ENCODE measurements around the gene HSF5.

Gene HSF5, protein sequence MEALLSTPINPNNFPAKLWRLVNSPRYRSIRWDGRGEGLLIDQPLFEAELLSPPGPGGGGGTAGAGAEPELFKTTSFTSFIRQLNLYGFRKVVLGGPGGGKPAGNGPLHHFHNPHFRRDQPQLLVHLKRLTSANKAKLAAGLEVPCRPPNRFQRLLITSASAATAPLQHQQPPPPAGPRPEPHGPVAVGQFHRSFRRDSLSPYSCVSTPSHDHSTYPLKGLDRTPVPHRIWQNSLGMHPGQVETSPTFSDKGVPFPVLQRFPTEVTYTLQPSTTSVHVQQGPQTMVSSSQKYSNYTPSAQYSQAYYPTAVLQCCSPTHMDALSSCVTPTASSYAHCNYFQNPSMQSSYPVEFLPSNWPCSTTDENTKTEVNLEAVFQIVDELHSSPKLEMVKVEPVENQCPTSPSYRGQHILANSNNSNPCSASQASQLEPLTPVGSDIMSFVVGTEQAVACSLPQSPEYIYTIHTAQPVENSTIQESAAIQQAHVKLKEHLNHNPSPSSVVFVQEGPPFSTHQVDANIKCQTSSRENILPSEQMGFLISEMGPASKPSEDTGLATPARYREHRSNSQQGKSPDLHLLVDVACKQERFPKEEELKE

DNA sequence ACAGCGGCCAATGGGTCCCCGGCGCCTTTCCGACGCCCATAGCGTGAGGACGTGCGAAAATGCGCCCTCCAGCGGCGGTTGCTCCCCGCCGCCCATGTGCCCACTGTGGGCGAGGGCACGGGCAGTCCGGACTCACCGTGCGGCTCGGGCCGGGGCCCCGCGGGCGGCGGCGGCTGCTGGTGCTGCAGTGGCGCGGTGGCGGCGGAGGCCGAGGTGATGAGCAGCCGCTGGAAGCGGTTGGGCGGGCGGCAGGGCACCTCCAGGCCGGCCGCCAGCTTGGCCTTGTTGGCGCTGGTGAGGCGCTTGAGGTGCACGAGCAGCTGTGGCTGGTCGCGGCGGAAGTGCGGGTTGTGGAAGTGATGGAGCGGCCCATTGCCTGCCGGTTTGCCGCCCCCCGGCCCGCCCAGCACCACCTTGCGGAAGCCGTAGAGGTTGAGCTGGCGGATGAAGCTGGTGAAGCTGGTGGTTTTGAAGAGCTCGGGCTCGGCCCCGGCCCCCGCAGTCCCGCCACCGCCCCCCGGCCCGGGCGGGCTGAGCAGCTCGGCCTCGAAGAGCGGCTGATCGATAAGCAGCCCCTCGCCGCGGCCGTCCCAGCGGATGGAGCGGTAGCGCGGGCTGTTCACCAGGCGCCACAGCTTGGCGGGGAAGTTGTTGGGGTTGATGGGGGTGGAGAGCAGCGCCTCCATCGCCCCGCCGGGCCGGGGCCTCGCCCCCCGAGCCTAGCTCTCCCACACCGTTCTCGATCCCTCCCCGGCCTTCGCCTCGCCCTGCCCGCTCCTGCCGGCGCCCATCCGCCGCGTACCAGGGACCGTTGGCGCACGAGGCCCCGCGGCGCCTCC lies at the start of gene HSF5:
HSF5 (minus strand) TSS at position 820 of the 839 bp plus-strand sequence; CDS start at position 686, 134 bp downstream.
- peak; percentile 50 to 55 for DNase-seq (ENCODE audit: low read depth in 2 of 2)

- DNase-seq (ENCODE audit: low read depth in 2 of 2) = no peak
Observed at GRCh38 chr17:58537266-58537665, 49.1 kb upstream of the HSF5 start.

DNA sequence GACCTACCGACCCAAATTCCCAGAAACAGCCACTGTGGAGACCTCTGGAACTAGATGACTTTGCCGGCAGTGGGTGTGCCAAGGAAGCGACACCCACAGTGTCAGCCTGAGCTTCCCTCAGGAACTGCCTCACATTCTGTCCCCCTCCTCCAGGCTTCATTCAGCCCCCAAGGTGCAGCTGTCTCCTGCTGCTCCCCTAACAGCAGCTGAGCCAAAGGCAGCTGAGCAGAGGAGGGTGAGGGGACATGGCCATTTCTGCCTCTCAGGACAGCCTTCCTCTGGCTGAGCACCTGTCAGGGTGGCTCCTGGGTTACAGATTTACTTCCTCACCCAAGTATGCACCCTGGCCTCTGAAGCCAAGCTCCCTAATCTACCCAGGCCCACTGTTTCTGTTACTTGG lies 48.3 kb upstream of the HSF5 start:
- DNase-seq (ENCODE audit: low read depth in 2 of 2) = no peak

GRCh38 chr17:58535431-58535830 lies 47.2 kb upstream of the HSF5 start:
- DNase-seq (ENCODE audit: low read depth in 2 of 2) = no peak

- no peak for DNase-seq (ENCODE audit: low read depth in 2 of 2)
Observed at GRCh38 chr17:58534901-58535421, 46.8 kb upstream of the HSF5 start.

DNA sequence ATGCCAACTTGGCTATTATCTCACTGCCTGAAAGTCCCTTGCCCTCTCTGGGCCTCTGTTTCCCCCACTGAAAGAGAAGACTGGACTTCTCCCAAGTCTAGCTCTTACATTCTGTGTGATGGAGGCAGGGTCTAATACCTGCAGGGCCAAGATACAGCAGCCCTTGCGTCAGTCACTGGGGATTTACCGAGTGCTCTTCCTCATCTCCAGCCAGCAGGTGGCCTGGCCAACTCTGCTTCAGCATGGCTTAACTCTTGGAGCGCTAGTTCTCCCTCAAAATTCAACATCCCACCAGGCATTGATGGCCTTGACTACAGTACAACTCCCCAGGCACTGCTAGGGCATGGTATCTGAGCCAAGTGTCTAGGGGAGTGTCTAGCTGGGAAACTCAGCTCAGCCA lies 46.1 kb upstream of the HSF5 start:
- DNase-seq (ENCODE audit: low read depth in 2 of 2) = no peak

GRCh38 chr17:58533616-58534188 lies 45.5 kb upstream of the HSF5 start:
- no peak for DNase-seq (ENCODE audit: low read depth in 2 of 2)

DNA sequence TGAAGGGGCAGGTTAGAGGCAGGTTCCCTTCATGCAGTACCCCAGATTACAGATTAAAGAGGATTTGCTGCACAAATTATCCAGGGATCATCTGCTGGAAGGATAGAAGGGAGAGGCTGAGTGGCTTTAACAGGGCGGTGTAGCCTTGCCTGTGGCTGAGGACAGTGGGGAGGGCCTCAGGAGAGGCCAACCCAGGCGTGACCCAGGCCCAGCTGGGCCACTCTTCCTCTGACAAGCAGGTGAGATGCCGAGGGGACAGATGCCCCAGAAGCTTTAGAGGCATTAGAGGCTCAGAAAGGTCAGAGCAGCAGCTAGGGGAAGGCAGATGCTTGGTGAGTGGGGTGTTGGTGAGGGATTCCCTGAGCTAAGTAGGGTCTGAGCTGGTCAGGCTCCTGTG lies 44.3 kb upstream of the HSF5 start:
- no peak for DNase-seq (ENCODE audit: low read depth in 2 of 2)

- peak; percentile 27 to 36 for DNase-seq (ENCODE audit: low read depth in 2 of 2)
Observed at GRCh38 chr17:58531661-58532554, 43.7 kb upstream of the HSF5 start.

GRCh38 chr17:58531122-58531521 lies 42.9 kb upstream of the HSF5 start:
- no peak for DNase-seq (ENCODE audit: low read depth in 2 of 2)

GRCh38 chr17:58530655-58531054 lies 42.4 kb upstream of the HSF5 start:
- no peak for DNase-seq (ENCODE audit: low read depth in 2 of 2)

DNA sequence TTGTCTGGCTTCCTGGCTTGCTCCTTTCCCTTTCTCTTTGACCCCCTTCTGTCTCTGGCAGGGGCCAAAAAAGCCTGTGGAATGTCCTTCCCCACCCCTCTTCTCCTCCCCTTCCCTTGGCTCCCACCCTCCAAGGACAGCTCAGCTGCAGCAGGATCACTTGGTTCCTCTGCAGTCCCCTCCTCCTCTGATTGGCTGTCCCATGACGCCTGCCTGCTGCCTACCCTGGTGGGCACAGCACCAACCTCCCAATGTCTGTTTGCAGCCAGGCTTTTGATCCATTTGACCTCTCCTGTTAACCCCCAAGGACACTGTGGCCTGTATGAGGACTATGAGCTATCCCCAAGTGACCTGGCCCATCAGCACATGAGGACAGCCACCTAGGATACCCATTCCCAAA lies 41.1 kb upstream of the HSF5 start:
- no peak for DNase-seq (ENCODE audit: low read depth in 2 of 2)

DNA sequence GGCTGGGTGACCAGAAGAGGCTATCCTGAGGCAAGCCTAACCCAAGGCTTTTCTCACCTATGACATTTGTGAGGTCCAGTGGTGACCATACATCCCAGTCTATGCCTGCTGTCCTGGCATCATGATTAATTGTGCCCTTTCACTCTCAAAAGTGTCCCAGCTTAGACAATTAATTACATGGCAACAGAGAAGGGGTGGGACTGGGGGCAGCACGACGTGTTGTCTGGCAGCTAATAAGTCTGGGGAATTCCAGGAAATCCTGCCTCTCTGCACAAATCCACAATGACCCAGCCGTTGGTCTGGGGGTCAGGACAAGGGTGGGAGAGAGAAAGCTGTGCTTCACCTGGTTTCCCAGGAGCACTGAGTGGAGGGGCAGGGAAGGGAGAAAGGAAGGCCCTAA lies 40.2 kb upstream of the HSF5 start:
- no peak for DNase-seq (ENCODE audit: low read depth in 2 of 2)

- DNase-seq (ENCODE audit: low read depth in 2 of 2) = no peak
Observed at GRCh38 chr17:58527949-58528348, 39.7 kb upstream of the HSF5 start.

DNA sequence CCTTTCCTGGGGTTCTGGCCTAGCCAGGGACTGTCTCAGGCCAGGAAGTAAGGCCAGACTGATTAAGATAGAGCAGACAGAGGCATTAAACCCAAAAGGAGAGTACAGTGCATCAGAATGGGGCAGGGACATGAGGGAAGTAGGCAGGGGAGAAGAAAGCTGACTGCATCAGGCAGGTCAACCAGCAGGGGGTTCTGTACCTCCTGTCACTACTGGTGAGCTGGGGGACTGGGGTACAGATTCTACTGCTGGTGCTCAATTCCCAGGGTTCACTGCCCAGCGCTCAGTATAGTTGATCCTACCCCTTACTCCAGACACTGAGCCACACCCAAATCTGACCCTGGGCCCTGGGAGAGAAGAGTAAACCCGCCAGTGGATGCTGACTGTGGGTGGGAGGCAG lies 39.1 kb upstream of the HSF5 start:
- DNase-seq (ENCODE audit: low read depth in 2 of 2) = no peak

DNA sequence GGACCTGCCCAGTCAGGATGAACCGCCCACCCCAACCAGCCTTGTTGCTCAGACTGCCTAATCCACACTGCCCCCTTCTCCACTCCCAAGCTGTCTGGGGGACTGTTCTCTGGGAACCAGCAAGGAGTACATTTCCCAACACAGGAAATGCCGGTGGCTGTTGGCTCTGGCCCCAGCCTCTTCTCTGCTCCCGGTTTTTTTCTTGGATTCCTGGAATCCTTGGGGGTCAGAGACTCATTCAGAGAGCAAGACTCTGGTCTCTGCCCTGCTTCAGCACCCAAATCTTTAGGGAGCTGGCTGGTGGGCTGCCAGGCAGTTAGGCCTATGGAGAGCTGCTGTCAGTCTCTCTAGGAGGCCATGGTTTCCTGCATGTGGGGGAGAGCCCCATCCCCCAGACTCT lies 37.0 kb upstream of the HSF5 start:
- DNase-seq (ENCODE audit: low read depth in 2 of 2) = no peak

DNA sequence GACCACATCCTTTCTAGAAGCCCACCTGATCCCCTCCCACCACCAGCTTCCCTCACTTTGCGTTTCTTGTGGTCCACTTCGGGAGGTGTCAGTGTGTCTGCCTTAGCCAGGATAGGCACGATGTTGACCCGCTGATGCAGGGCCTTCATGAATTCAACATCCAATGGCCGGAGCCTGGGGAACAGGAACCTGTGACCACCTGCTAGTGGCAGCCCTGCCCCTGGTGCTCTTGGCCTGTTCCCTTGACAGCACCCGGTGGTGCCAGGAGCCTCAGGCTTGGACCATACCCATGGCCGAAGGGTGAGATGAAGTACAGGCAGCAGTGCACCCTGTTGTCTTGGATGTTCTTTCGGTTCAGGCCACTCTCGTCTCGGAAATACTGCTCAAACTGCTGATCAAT lies 33.5 kb upstream of the HSF5 start:
- no peak for DNase-seq (ENCODE audit: low read depth in 2 of 2)

GRCh38 chr17:58520843-58521430 lies 32.7 kb upstream of the HSF5 start:
- no peak for DNase-seq (ENCODE audit: low read depth in 2 of 2)

DNA sequence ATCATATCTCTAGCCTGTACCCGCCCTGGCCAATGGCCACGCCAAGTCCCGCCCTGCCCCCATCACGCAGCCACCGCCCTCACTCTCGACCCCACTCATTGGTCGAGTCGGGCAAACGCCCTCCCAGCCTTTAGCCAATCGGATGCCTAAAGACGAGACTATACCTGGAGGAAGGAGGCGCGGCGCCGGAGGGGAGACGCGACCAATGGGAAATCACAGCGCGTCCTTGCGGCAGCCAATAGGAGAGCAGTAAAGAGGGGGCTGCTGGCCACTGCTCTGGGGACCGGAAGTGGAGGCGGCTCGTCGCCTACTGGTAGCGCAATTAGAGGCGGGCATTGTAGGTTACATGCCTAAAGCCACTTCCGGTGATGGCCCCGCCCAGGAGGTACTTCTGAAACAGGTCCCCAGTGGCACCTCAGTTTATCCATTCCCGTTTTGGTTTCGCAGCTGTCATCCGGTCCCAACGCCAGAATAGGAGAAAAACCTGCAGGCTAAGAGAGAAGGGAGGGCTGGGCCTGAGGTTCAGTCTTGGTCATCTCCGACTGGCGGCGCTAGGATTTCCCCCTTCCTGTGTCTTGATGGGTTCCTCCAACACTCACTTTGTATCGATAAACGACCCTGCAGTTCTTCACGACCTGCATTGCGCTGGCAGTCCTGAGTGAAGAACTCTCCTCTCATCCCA lies 29.9 kb upstream of the HSF5 start:
- DNase-seq (ENCODE audit: low read depth in 2 of 2) = peak; percentile 97 to 99

DNA sequence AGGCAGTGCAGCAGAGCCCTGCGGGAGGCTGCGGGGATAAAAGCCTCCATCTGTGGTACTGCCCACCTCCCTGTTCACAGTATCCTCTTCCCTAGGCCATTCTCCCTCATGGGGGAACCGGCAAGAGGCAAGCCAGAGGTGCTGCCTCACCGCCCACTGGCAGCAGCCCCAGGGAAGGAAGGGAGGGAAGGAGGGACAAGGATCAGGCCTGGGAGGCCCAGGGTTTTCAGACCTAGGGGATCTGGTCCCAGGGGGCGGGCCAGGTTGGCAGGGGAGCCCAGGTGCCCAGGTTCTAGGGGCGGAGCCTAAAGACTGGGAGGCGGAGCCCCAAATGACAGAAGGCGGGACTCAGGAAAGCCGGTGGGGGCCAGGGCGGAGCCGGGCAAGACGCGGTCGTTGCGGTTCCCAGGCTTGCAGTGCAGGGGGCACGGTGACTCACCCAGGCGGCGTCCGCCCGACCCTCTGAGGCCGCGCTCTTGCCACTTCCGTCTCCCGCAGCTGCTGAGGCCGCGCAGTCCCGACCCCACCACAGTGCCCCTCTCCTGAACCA lies 29.2 kb upstream of the HSF5 start:
- no peak for DNase-seq (ENCODE audit: low read depth in 2 of 2)

Measured in stimulated activated CD8-positive, alpha-beta memory T cell treated with anti-CD3 and anti-CD28 coated beads, Interleukin-2, amount 100 ng/mL, for 1 hour (primary cell).